DMS153 treated with DMSO at 0.1 percent for 48 hours (cell line): ENCODE results near the gene NT5C1A.
A peak's percentile ranks its signal among the peaks of the same experiment; 100 is the strongest.

Experiments used
- DNase-seq: peaks from one replicate; lab custom pipeline; 2025; ENCODE audit not compliant: unreplicated experiment; lab: John Stamatoyannopoulos, UW

Gene NT5C1A

GRCh38 chr1:39613250-39613649 lies 58.7 kb downstream of the NT5C1A start:
- DNase-seq = no peak

DNA sequence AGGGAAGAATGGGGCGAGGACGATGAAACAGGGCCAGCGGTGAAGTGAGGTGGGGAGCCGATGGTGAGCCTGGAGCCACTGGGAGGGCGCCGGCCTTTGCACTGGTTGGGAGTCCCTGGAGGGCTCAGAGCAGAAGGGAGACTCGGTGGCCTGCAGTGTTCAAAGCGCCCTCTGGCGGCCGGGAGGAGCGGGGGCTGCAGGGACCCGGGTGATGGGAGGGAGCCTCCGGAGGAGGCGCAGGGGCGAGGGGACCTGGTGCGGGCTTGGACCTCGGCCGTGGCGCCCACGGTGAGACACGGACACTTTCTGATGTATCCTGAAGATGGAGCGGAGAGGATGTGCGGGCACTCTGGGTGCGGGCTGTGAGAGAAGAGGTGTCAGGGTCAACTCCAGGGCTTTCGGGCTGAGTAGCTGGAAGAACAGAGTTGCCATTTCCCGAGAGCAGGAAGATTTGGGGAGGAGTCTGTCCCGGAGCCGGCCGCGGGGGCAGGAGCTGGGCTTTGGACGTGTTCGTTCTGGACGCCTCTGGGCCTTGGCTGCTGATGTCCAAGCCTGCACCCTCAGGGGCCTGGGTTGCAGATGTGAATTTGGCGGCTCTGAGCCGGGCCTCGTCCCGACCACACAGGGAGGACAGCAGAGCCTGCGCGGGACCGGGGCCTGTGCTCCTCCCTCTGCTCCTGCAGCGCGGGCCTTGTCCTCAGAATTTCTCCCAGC lies 62.1 kb downstream of the NT5C1A start:
- DNase-seq = peak; percentile 30
